BJ (cell line): Measurements from ENCODE around the gene EN2. TPM values are rescaled to one million over a fixed set of nuclear protein-coding genes. Genes with fewer than 3 reads are reported as not detected.

ENCODE experiments used
- CTCF ChIA-PET: fragments of 350-600 bp; formaldehyde crosslinking; extraction: SDS; loops from one replicate; lab custom pipeline; 2021; ENCODE audit warnings: antibody characterized with exemption, inconsistent platforms; lab: Yijun Ruan, JAX
- POLR2A ChIA-PET: fragments of 300-600 bp; sonication (Branson Sonifier 250); formaldehyde crosslinking; extraction: SDS; loops from one replicate; lab custom pipeline; 2021; ENCODE audit warnings: antibody characterized with exemption; lab: Charles Lee
- DNase-seq: peaks from one replicate; pipeline ENCODE4 v3.0.0-alpha.2; 2011; ENCODE audit warnings: low read depth
- H3K27me3 ChIP-seq: 2 replicates; pipeline ENCODE4 v1.6.0; 2011; ENCODE audit warnings: low read length; ENCODE audit not compliant: control insufficient read depth, insufficient read depth
- H3K36me3 ChIP-seq: 2 replicates; pipeline ENCODE4 v1.5.1; 2011; ENCODE audit warnings: low read length; ENCODE audit not compliant: control insufficient read depth, insufficient read depth
- H3K4me3 ChIP-seq: 2 replicates; pipeline ENCODE4 v1.5.1; 2011; ENCODE audit warnings: low read depth, mild to moderate bottlenecking, control low read depth, low read length
- polyA plus RNA-seq: library from polyadenylated mRNA; depleted of rRNA; stranded (reverse); fragments of >200 nt; gene quantifications from 2 replicates; pipeline ENCODE4 v1.2.3, GENCODE V29; 2011
- TF ChIP-seq, protein P1 (sequence below): IDR thresholded peaks from 2 replicates; pipeline ENCODE4 v1.5.1; 2011; ENCODE audit warnings: low read depth, mild to moderate bottlenecking, control low read depth, inconsistent platforms, low read length, moderate library complexity; ENCODE audit not compliant: insufficient read depth

EN2 gene
- polyA plus RNA-seq, 1 experiment, result not detected

GRCh38 chr7:155465761-155466141, 7.8 kb downstream of the EN2 start:
- peaks cover 73% of the 10 kb centered on the region for H3K27me3 ChIP-seq
- TF ChIP-seq, protein P1, sequence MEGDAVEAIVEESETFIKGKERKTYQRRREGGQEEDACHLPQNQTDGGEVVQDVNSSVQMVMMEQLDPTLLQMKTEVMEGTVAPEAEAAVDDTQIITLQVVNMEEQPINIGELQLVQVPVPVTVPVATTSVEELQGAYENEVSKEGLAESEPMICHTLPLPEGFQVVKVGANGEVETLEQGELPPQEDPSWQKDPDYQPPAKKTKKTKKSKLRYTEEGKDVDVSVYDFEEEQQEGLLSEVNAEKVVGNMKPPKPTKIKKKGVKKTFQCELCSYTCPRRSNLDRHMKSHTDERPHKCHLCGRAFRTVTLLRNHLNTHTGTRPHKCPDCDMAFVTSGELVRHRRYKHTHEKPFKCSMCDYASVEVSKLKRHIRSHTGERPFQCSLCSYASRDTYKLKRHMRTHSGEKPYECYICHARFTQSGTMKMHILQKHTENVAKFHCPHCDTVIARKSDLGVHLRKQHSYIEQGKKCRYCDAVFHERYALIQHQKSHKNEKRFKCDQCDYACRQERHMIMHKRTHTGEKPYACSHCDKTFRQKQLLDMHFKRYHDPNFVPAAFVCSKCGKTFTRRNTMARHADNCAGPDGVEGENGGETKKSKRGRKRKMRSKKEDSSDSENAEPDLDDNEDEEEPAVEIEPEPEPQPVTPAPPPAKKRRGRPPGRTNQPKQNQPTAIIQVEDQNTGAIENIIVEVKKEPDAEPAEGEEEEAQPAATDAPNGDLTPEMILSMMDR, result no peak
- H3K4me3 ChIP-seq, result no peak overlapping the region
- POLR2A ChIA-PET, result no interaction called here
- H3K36me3 ChIP-seq, result no peaks in the 10 kb centered on the region
- CTCF ChIA-PET, result no interaction called here
- no peak for DNase-seq

- TF ChIP-seq, protein P1, result no peak
- no peak for DNase-seq
- CTCF ChIA-PET, result no interaction called here
- POLR2A ChIA-PET, result no interaction called here
- no peaks in the 10 kb centered on the region for H3K36me3 ChIP-seq
- peaks cover 70% of the 10 kb centered on the region for H3K27me3 ChIP-seq
- H3K4me3 ChIP-seq, result no peak overlapping the region
Observed at GRCh38 chr7:155466142-155466813, 8.3 kb downstream of the EN2 start.

DNA sequence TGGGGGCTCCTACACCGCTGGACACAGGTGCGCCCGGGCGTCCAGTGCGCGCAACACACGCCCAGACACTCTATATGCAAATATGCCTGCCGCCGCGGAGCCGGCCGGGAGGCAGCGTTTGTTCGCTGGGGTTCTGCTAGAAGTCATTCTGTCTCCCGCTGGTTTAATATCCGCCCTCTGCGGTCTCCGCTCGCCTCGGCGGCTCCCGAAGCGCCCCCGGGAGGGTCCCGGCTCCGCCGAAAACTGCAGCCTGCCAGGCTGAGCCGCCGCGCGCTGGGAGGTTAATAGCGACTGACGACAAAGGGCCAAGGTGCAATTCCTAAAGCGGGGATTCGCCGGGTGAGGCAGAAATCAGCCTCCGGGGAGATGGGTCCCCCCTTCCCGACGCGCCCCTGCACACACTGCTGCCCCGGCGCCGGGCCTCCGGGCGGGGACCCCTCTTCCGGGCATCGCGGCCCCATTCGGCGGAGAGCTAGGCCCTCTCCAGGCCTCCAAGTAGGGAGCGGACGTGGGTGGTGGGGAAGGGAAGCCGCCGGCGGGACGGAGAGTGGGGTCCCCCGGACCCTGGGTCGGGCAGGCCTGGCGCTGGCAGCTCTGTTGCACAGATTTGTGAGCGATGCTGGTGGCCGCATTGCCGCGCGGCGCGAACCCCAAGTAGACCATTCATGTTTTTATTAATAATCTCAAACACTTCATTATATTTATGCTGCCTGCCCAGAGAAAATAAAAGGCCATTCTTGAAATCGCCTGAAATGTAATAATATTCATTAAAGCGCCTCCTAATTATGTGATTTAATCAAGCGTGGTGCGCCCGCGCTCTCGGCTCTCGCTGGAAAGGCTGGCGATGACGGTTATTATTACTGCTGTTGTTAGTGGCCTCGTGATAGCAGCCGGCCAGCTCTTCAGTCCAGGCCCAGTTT, 9.1 kb downstream of the EN2 start:
- Histone ChIP-seq H3K4me3 (no peak overlapping the region), H3K27me3 (peaks cover 68% of the 10 kb centered on the region), H3K36me3 (no peaks in the 10 kb centered on the region)
- ChIA-PET POLR2A (no interaction called here), CTCF (interaction anchor here (1.3 kb wide), 1 partner anchor 17 kb away, joined by 3 read pairs; no protein-coding TSS in a partner anchor)
- TF ChIP-seq, protein P1, result no peak
- no peak for DNase-seq

- H3K36me3 ChIP-seq, result no peaks in the 10 kb centered on the region
- H3K27me3 ChIP-seq, result peaks cover 62% of the 10 kb centered on the region
- DNase-seq, result no peak
- TF ChIP-seq, protein P1, result no peak
- H3K4me3 ChIP-seq, result no peak overlapping the region
- ChIA-PET POLR2A (no interaction called here), CTCF (interaction anchor here (1.3 kb wide), 1 partner anchor 18 kb away, joined by 3 read pairs; no protein-coding TSS in a partner anchor)
Observed at GRCh38 chr7:155467846-155468784, 10.2 kb downstream of the EN2 start.
